ENCODE data around the gene FBXL19. TPM values are rescaled to one million over a fixed set of nuclear protein-coding genes. Genes with fewer than 3 reads are reported as not detected.

The FBXL19 gene
- total and polyA plus RNA-seq, 2 of the 8 experiments (the other 6 are each of a cell fraction or from before 2014, with no cell fraction given): 47.2 to 72.2 TPM

- no peak for TF ChIP-seq KDM1A (IDR thresholded peaks at IDR 0.05; ENCODE audit: borderline replicate concordance, low read length)
- TF ChIP-seq SP1 (IDR thresholded peaks at IDR 0.05; ENCODE audit: low read depth, low read length): no peak
- TF ChIP-seq SUZ12 (IDR thresholded peaks at IDR 0.05; ENCODE audit: low read length): no peak
- TF ChIP-seq KDM5A (IDR thresholded peaks at IDR 0.05; ENCODE audit: low read length): no peak
- TF ChIP-seq SP4 (IDR thresholded peaks at IDR 0.05; ENCODE audit: low read length): no peak
- peak in 1 of 2 experiments; percentile 16; a peak in 1 of 4 replicates for TF ChIP-seq RAD21 (IDR thresholded peaks at IDR 0.05 in 1 of 2, conservative IDR thresholded peaks at IDR 0.05 in 1 of 2; ENCODE audit: low read depth in 2 of 2, low read length in 2 of 2)
- no peak for TF ChIP-seq EGR1 (IDR thresholded peaks at IDR 0.05; ENCODE audit: borderline replicate concordance, low read depth, low read length)
- TF ChIP-seq TCF12 (IDR thresholded peaks at IDR 0.05; ENCODE audit: low read depth, low read length): no peak
- no peak for TF ChIP-seq CEBPB (IDR thresholded peaks at IDR 0.05; ENCODE audit: low read depth, low read length)
- no peak for TF ChIP-seq RBBP5 (IDR thresholded peaks at IDR 0.05; ENCODE audit: borderline replicate concordance, low read depth, low read length)
- no peak for TF ChIP-seq E2F6 (IDR thresholded peaks at IDR 0.05)
- no peak for TF ChIP-seq CBX5 (IDR thresholded peaks at IDR 0.05; ENCODE audit: low read depth, low read length)
- TF ChIP-seq HDAC6 (IDR thresholded peaks at IDR 0.05; ENCODE audit: low read depth, low read length): no peak
- TF ChIP-seq TBP (IDR thresholded peaks at IDR 0.05; ENCODE audit: low read depth, low read length): no peak
- TF ChIP-seq, protein P1, sequence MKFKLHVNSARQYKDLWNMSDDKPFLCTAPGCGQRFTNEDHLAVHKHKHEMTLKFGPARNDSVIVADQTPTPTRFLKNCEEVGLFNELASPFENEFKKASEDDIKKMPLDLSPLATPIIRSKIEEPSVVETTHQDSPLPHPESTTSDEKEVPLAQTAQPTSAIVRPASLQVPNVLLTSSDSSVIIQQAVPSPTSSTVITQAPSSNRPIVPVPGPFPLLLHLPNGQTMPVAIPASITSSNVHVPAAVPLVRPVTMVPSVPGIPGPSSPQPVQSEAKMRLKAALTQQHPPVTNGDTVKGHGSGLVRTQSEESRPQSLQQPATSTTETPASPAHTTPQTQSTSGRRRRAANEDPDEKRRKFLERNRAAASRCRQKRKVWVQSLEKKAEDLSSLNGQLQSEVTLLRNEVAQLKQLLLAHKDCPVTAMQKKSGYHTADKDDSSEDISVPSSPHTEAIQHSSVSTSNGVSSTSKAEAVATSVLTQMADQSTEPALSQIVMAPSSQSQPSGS (IDR thresholded peaks at IDR 0.05; ENCODE audit: low read length): no peak
- no peak for TF ChIP-seq MAFK (IDR thresholded peaks at IDR 0.05; ENCODE audit: low read depth, low read length)
- TF ChIP-seq SIRT6 (IDR thresholded peaks at IDR 0.05; ENCODE audit: low read length): no peak
Observed at GRCh38 chr16:30876867-30877266, 46.5 kb upstream of the FBXL19 start (continued).
